ENCODE data around the gene SPINK6.

Gene SPINK6

DNA sequence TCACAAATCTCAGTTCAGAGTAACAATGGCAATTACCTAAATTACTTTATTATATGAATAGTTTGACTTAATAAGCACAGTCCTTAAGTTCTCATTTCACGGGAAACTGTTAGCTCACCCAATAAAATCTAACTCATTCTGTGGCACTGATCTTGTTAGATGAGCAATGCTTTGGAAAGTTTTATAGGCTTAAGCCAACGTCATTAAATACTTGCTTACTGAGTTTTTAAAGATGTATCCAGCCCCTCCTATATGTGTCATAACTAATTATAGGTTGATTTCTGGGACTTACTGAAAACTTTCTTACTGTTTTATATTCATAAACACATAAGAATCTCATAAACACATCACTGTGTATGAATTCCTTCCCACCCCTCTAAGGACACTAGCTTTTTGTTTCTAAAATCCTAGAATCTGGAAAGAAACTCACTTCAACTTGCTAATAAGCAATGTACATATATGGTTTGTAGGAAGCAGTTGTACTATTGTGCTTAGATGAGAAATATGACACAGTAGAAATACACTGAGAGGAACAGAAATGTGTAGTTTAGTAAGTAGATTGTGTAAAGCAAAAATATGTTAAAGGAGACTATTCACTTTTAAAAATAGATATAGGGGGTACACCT is 21.4 kb downstream of the SPINK6 start:
- no peak for DNase-seq

DNA sequence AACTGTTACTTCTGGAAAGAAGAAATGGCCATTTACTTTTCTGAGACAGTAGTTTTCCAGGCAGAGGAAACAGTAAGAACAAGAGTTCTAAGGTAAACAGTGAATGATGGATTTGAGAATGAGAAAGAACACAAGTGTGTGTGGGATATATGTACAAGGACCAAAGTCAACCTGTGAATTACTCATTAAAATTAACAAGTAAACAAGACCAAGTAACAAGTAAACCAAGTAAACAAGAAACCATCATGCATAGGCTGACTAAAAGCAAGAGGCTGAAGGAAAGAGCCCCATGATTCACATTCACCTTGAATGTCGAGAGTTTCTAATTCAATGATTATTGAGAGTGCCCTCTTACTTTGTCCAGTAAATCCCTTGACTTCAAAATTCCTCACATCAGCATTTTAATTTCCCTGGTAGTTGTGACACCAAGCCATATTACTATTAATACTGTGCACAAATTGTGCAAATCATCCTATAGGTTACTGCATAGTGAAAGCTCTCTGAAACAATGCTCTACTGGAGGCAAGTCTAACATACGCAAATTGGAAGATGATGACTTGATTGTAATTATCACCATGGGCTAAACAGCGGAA is 25.6 kb downstream of the SPINK6 start:
- no peak for DNase-seq

DNA sequence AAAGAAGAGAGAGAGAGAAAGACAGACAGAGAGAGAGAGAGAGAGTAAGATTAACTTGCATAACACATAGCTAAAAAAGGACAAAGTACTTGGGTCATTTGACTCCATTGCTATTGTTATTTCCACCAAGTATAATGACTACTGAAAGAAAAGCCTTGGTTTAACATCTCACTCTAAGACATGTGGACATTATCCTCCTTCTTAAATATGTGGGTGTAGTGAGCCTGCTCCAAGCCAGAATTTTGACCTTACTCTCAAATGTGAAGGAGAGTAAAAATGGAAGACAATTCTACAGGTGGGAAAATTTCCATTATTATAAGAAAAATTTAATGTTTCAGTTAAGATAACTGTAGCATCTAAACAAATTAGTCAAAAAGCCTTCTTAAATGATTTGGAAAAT is 27.0 kb downstream of the SPINK6 start:
- DNase-seq = no peak

- DNase-seq = no peak
These were observed 27.4 kb downstream of the SPINK6 start for GRCh38 chr5:148230240-148230639.

DNA sequence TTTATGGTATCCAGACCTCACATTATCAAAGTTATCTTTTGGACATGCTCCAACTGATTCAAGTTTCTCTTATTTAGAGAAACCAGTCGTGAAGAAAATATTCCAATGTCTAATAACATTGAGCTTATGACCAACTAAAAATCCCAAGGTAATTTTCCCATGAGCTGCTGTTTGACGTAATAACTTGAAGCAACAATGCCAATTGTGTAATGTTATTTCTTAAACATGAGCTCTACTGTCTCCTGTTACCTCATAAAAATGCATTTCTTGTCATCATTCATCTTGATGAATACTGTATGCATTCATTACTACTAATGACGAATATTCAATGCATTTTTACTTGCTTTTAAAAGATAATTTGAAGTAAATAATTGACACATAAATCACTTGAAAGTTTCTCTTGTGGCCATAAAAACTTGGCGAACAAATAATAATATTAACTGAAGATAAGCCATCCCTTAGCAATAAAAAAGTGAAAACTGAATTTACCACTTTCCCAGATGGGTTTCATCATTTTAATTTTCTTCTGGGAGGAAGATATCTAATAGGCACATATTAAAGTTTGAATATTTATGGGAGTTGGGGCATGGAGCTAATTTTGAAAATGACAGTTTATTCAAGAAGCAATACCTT is 35.1 kb downstream of the SPINK6 start:
- no peak for DNase-seq

GRCh38 chr5:148238418-148238794 is 35.6 kb downstream of the SPINK6 start, which contains the start of gene MARCOL:
MARCOL (plus strand) TSS chr5:148238525; CDS start chr5:148238598, 73 bp downstream.
- no peak for DNase-seq

DNA sequence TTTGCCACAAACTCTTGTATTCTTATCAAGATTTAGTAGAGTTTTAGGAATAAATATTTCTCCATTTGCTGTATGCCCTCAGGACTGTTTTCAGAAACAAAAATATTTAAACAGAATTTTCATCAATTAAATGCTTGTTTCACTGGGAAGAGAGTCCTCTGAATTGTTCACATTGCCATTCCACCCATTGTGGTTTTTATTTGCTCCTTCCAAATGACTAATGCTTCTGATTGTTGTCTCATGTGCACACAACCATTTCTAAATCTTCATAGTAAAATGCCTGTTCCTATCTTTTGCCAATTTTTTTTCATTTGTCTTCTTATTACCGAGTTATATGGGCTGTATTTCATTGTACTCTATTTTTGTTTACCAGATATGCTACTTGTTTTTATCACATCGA is 46.1 kb downstream of the SPINK6 start:
- no peak for DNase-seq

- DNase-seq = no peak
These were observed 52.6 kb downstream of the SPINK6 start for GRCh38 chr5:148255456-148255855.

DNA sequence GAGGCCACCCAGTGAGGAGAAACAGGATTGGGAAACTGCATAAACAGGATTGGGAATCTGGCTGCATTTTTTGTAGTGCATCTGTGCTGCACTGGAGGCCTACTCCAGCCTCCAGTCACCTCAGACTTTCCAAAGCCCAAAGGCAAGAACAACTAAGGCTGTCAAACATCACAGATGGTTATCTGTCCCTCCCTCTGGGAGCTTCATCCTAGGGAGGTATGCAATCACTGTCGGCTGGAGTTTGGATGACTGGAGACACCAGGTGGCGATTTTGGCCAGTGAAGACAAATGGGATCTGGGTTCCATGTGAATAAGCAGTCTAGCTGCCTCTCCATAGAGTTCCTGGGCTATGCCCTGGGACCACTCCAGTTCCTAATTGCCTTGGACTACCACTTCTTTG is 56.4 kb downstream of the SPINK6 start:
- no peak for DNase-seq

- DNase-seq = no peak
These were observed 58.4 kb downstream of the SPINK6 start for GRCh38 chr5:148261221-148261620.
